Activated CD4-positive, alpha-beta memory T cell treated with anti-CD3 and anti-CD28 coated beads, Interleukin-2, amount 10 ng/mL, durations not matched to agents 7 days and 5 days (primary cell): Measurements from ENCODE around the gene ADAM8. TPM values are rescaled to one million over a fixed set of nuclear protein-coding genes. Genes with fewer than 3 reads are reported as not detected.

Experiments used
- CTCF ChIA-PET: fragments of 350-600 bp; sonication (Branson Sonifier 250); formaldehyde crosslinking; loops from one replicate; lab custom pipeline; 2021; ENCODE audit warnings: antibody characterized with exemption, inconsistent platforms; lab: Charles Lee
- POLR2A ChIA-PET: fragments of 350-600 bp; sonication (Branson Sonifier 250); formaldehyde crosslinking; loops from one replicate; lab custom pipeline; 2021; ENCODE audit warnings: antibody characterized with exemption; lab: Charles Lee
- DNase-seq: peaks from one replicate; pipeline ENCODE4 v3.0.0-alpha.2; 2020
- H3K27ac Mint-ChIP-seq: one replicate; pipeline ENCODE4 v1.8.0; 2021; ENCODE audit warnings: mild to moderate bottlenecking, mixed read lengths
- H3K27me3 Mint-ChIP-seq: one replicate; pipeline ENCODE4 v1.8.0; 2021; ENCODE audit warnings: mixed read lengths
- H3K36me3 Mint-ChIP-seq: one replicate; pipeline ENCODE4 v1.8.0; 2021; ENCODE audit warnings: low read depth, mixed read lengths
- H3K4me1 Mint-ChIP-seq: one replicate; pipeline ENCODE4 v1.8.0; 2021; ENCODE audit warnings: mixed read lengths
- H3K4me3 Mint-ChIP-seq: one replicate; pipeline ENCODE4 v1.8.0; 2021; ENCODE audit warnings: mild to moderate bottlenecking, mixed read lengths
- H3K9me3 Mint-ChIP-seq: one replicate; pipeline ENCODE4 v1.8.0; 2021; ENCODE audit warnings: mixed read lengths
- total RNA-seq, 2 experiments: library from RNA; stranded (reverse); gene quantifications; one replicate each; pipeline ENCODE4 v1.2.3, GENCODE V29; 2021

Gene ADAM8
- total RNA-seq, 2 experiments from 2014 or later = 206 to 207 TPM

DNA sequence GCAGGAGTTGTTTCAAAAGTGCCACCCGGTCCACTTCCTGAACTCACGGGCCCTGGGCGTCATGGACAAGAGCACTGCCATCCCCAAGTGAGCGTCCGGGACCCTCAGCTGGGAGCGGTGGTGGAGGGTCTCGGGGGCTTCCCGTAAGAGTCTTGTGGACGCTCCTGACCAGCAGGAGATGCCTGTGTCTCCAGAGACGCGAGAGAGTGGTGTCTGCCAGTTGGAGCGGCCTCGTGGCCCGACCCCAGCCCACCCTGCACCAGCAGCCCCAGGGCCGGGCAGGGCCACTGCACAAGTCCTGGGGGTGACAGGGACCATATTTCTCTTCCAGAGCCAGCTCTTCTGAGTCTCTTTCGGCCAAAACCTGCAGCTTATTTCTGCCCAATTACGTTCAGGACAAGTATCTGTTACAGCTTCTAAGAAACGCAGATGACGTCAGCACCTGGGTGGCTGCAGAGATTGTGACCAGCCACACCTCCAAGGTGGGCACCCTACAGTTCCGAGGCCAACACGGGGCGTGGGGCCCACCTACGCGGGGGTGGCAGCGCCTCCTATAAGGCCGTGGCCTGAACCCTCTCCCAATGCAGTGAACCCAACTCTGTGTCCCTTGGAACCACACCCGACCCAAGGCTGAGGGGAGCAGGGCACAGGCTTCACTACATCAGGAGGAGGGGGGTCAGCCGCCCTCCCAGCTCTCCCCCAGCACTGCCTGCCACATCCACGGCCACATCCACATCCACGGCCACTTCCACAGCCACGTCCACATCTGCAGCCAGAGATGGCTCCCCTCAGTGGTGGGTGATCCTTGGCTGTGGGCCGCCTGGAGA is 62.8 kb downstream of the ADAM8 start:
- ChIA-PET POLR2A (no interaction called here), CTCF (no interaction called here)
- Mint-ChIP-seq H3K9me3 (no peaks in the 10 kb centered on the region), H3K27ac (no peak overlapping the region), H3K27me3 (no peaks in the 10 kb centered on the region), H3K4me1 (peaks cover 12% of the 10 kb centered on the region), H3K4me3 (no peak overlapping the region), H3K36me3 (no peaks in the 10 kb centered on the region)
- no peak for DNase-seq

DNA sequence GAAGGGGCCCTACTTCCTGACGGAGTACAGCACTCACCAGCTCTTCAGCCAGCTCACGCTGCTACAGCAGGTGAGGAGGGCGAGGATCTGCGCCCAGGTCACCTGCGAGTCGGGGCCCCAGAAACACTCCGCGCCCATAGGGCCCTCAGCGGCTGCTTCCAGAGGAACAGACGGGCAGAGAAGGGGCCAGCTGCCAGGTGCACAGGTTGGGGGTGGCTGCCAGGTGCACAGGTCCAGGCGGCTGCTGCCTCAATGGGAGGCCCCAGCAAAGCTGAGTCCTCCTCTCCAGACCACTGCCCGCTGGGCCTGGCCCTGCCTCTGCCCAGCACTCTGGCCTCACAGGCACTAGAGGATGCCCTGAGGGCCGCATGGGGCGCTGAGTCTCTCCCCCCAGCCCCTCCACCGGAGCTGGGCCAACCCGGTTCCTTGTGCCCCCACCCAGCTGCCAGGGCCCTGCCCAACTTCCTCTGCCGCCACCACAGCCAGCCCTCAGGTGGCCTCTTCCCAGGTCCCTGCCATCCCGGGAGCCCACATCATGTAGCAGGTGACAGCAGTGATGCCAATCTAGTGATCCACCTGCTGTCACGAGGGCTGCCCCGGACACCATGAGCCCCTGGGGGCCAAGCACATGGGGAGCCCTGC is 63.7 kb downstream of the ADAM8 start:
- CTCF ChIA-PET = no interaction called here
- Mint-ChIP-seq H3K4me1 (peaks cover 12% of the 10 kb centered on the region), H3K4me3 (no peak overlapping the region), H3K9me3 (no peaks in the 10 kb centered on the region), H3K36me3 (no peaks in the 10 kb centered on the region), H3K27me3 (no peaks in the 10 kb centered on the region), H3K27ac (no peak overlapping the region)
- DNase-seq = no peak
- POLR2A ChIA-PET = no interaction called here

Other genes starting within 250 kb of the ADAM8 start
- not detected for gene ADGRA1, start 188.9 kb downstream of the ADAM8 start, total RNA-seq
- 1 to 10 TPM in 1 of 2 experiments, under 1 TPM in 1; 0.55 to 1.2 TPM for gene KNDC1, start 116.6 kb downstream of the ADAM8 start, total RNA-seq
- gene UTF1, start 46.7 kb downstream of the ADAM8 start, total RNA-seq = not detected
- gene VENTX, start 39.0 kb downstream of the ADAM8 start, total RNA-seq = not detected
- 10 to 100 TPM; 52.3 to 58.2 TPM for gene TUBGCP2, start 32.0 kb upstream of the ADAM8 start, total RNA-seq
- gene ZNF511, start 32.0 kb upstream of the ADAM8 start, total RNA-seq = 10 to 100 TPM; 45.7 to 52.7 TPM
- gene CALY, start 60.0 kb upstream of the ADAM8 start, total RNA-seq = not detected
- not detected for gene PRAP1, start 70.5 kb upstream of the ADAM8 start, total RNA-seq
- gene FUOM, start 81.2 kb upstream of the ADAM8 start, total RNA-seq = 10 to 100 TPM; 11.2 to 11.4 TPM
- gene ECHS1, start 96.5 kb upstream of the ADAM8 start, total RNA-seq = 10 to 100 TPM; 31.3 to 31.6 TPM
- gene PAOX, start 102.4 kb upstream of the ADAM8 start, total RNA-seq = 1 to 10 TPM; 5.9 to 7.8 TPM
- 10 to 100 TPM; 41.7 to 42.2 TPM for gene MTG1, start 117.3 kb upstream of the ADAM8 start, total RNA-seq
- gene SPRN, start 147.8 kb upstream of the ADAM8 start, total RNA-seq = not detected
- gene SCART1, start 177.1 kb upstream of the ADAM8 start, total RNA-seq = 10 to 100 TPM; 15.3 to 15.4 TPM